ENCODE results near the gene WDR12.

- TF ChIP-seq CTCF (IDR thresholded peaks at IDR 0.05) (no peak), POLR2A (IDR thresholded peaks at IDR 0.05) (no peak)
These were observed 3.3 kb downstream of the WDR12 start for GRCh38 chr2:202908186-202908585.
